HG03558 (cell line): ENCODE measurements around the gene VN1R5.
"Not testable (repeated sequence)": the region's sequence is repeated elsewhere in the genome, so short reads cannot be mapped to it uniquely, and the experiment has no call there.

Experiments used
- ATAC-seq: cut with Tn5 transposase; IDR thresholded peaks from one replicate; pipeline ENCODE4 v1.9.1; 2021; ENCODE audit warnings: moderate number of reproducible peaks; ENCODE audit not compliant: unreplicated experiment; ENCODE audit errors: extremely low read depth

VN1R5 gene

GRCh38 chr1:247255772-247256171 lies at the start of gene VN1R5:
VN1R5 (plus strand) TSS chr1:247256072.
- ATAC-seq, result not testable (repeated sequence)

- ATAC-seq, result no peak
Observed at GRCh38 chr1:247209396-247209795, 46.5 kb upstream of the VN1R5 start.

GRCh38 chr1:247210062-247210375 lies 45.9 kb upstream of the VN1R5 start:
- ATAC-seq, result no peak

GRCh38 chr1:247210376-247211117 lies 45.3 kb upstream of the VN1R5 start:
- peak; percentile 81 for ATAC-seq

- no peak for ATAC-seq
Observed at GRCh38 chr1:247211339-247211738, 44.5 kb upstream of the VN1R5 start.

- ATAC-seq, result peak; percentile 45
Observed at GRCh38 chr1:247212012-247212411, 43.9 kb upstream of the VN1R5 start.

GRCh38 chr1:247212627-247213617 lies 43.0 kb upstream of the VN1R5 start:
- no peak for ATAC-seq

- no peak for ATAC-seq
Observed at GRCh38 chr1:247216261-247216660, 39.6 kb upstream of the VN1R5 start.

- no peak for ATAC-seq
Observed at GRCh38 chr1:247218121-247218651, 37.7 kb upstream of the VN1R5 start.

GRCh38 chr1:247220280-247220679 lies 35.6 kb upstream of the VN1R5 start:
- not testable (repeated sequence) for ATAC-seq

- ATAC-seq, result no peak
Observed at GRCh38 chr1:247222840-247223239, 33.0 kb upstream of the VN1R5 start.

GRCh38 chr1:247224822-247225221 lies 31.1 kb upstream of the VN1R5 start:
- ATAC-seq, result no peak

- ATAC-seq, result no peak
Observed at GRCh38 chr1:247228133-247228532, 27.7 kb upstream of the VN1R5 start.

- no peak for ATAC-seq
Observed at GRCh38 chr1:247241691-247242090, 14.2 kb upstream of the VN1R5 start.

- no peak for ATAC-seq
Observed at GRCh38 chr1:247243524-247244137, 12.2 kb upstream of the VN1R5 start.

GRCh38 chr1:247246325-247247115 lies 9.4 kb upstream of the VN1R5 start:
- ATAC-seq, result no peak

GRCh38 chr1:247247568-247247967 lies 8.3 kb upstream of the VN1R5 start:
- ATAC-seq, result no peak

GRCh38 chr1:247266053-247266452 lies 10.2 kb downstream of the VN1R5 start:
- no peak for ATAC-seq

- ATAC-seq, result no peak
Observed at GRCh38 chr1:247268390-247269045, 12.6 kb downstream of the VN1R5 start.
